Measurements from ENCODE around the gene PPP2R3C. TPM values are rescaled to one million over a fixed set of nuclear protein-coding genes. Genes with fewer than 3 reads are reported as not detected.
"Not testable (repeated sequence)": the region's sequence is repeated elsewhere in the genome, so short reads cannot be mapped to it uniquely, and the experiment has no call there.

The PPP2R3C gene
- total and polyA plus RNA-seq, 9 donors = 16.8 to 39.7 (median 26.8) TPM

- H3K36me3 ChIP-seq = no peaks in the 10 kb centered on the region
- TF ChIP-seq POLR2A (IDR thresholded peaks at IDR 0.05) (no peak), EP300 (IDR thresholded peaks at IDR 0.05) (no peak), CTCF (IDR thresholded peaks at IDR 0.05) (no peak)
- intact Hi-C loops (cut with DNase I) = no loop called here
- DNase-seq = no peak
- H3K27me3 ChIP-seq = no peaks in the 10 kb centered on the region
- H3K4me1 ChIP-seq (ENCODE audit: insufficient read depth) = no peaks in the 10 kb centered on the region
- H3K4me3 ChIP-seq = no peak overlapping the region
- no peak overlapping the region for H3K27ac ChIP-seq
- 97 to 98% (median 98%) methylated on average over 2 of the region's 2 CpGs for WGBS, 3 donors
- H3K9me3 ChIP-seq = no peaks in the 10 kb centered on the region
These were observed 43.7 kb downstream of the PPP2R3C start for GRCh38 chr14:35078082-35078481.

- H3K27ac ChIP-seq = no peak overlapping the region
- no peaks in the 10 kb centered on the region for H3K36me3 ChIP-seq
- no peaks in the 10 kb centered on the region for H3K9me3 ChIP-seq
- intact Hi-C loops (cut with DNase I) = no loop called here
- H3K4me3 ChIP-seq = no peak overlapping the region
- H3K27me3 ChIP-seq = no peaks in the 10 kb centered on the region
- WGBS, 3 donors = 82 to 91% (median 84%) methylated on average over 1 of the region's 1 CpG
- DNase-seq = no peak
- no peaks in the 10 kb centered on the region for H3K4me1 ChIP-seq (ENCODE audit: insufficient read depth)
- no peak for TF ChIP-seq CTCF (IDR thresholded peaks at IDR 0.05)
- TF ChIP-seq EP300 (IDR thresholded peaks at IDR 0.05) = no peak
- TF ChIP-seq POLR2A (IDR thresholded peaks at IDR 0.05) = no peak
These were observed 48.3 kb downstream of the PPP2R3C start for GRCh38 chr14:35073486-35073885.

GRCh38 chr14:35072226-35072625 is 49.6 kb downstream of the PPP2R3C start:
- no peak overlapping the region for H3K27ac ChIP-seq
- H3K4me3 ChIP-seq = no peak overlapping the region
- no peak for TF ChIP-seq CTCF (IDR thresholded peaks at IDR 0.05)
- no peak for TF ChIP-seq POLR2A (IDR thresholded peaks at IDR 0.05)
- no peak for TF ChIP-seq EP300 (IDR thresholded peaks at IDR 0.05)
- WGBS, 3 donors = 94 to 99% (median 97%) methylated on average over 3 of the region's 3 CpGs
- H3K27me3 ChIP-seq = no peaks in the 10 kb centered on the region
- no peak for DNase-seq
- H3K36me3 ChIP-seq = no peaks in the 10 kb centered on the region
- intact Hi-C loops (cut with DNase I) = no loop called here
- H3K9me3 ChIP-seq = no peaks in the 10 kb centered on the region
- no peaks in the 10 kb centered on the region for H3K4me1 ChIP-seq (ENCODE audit: insufficient read depth)

GRCh38 chr14:35068238-35069012 is 53.4 kb downstream of the PPP2R3C start:
- WGBS, 3 donors = 95 to 98% (median 96%) methylated on average over 4 of the region's 4 CpGs
- Histone ChIP-seq H3K27ac (no peak overlapping the region), H3K9me3 (no peaks in the 10 kb centered on the region), H3K4me3 (no peak overlapping the region), H3K27me3 (no peaks in the 10 kb centered on the region), H3K36me3 (no peaks in the 10 kb centered on the region), H3K4me1 (ENCODE audit: insufficient read depth) (no peaks in the 10 kb centered on the region)
- TF ChIP-seq POLR2A (IDR thresholded peaks at IDR 0.05) (no peak), EP300 (IDR thresholded peaks at IDR 0.05) (no peak), CTCF (IDR thresholded peaks at IDR 0.05) (no peak)
- no peak for DNase-seq
- intact Hi-C loops (cut with DNase I) = no loop called here

- DNase-seq; intact Hi-C loops (cut with DNase I); H3K36me3 ChIP-seq; H3K4me3 ChIP-seq; H3K27me3 ChIP-seq; H3K27ac ChIP-seq; H3K4me1 ChIP-seq (ENCODE audit: insufficient read depth); H3K9me3 ChIP-seq: not testable (repeated sequence)
- 92 to 94% (median 93%) methylated on average over 5 of the region's 5 CpGs for WGBS, 3 donors
These were observed 56.1 kb downstream of the PPP2R3C start for GRCh38 chr14:35065731-35066130.

GRCh38 chr14:35061113-35061791 is 60.5 kb downstream of the PPP2R3C start:
- intact Hi-C loops (cut with DNase I); H3K27ac ChIP-seq; DNase-seq; H3K36me3 ChIP-seq; H3K4me3 ChIP-seq; H3K27me3 ChIP-seq; H3K9me3 ChIP-seq; H3K4me1 ChIP-seq (ENCODE audit: insufficient read depth): not testable (repeated sequence)
- WGBS, 3 donors = 88 to 100% (median 89%) methylated on average over 1 of the region's 1 CpG
